Hematopoietic multipotent progenitor cell treated with erythropoietin and hydrocortisone succinate and interleukin-3 and kit ligand, for 6 days (in vitro differentiated cells): ENCODE measurements around the gene UGT2B10.
"Not testable (repeated sequence)": the region's sequence is repeated elsewhere in the genome, so short reads cannot be mapped to it uniquely, and the experiment has no call there.

ENCODE experiments used
- DNase-seq: peaks from one replicate; pipeline ENCODE4 v3.0.0-alpha.2; 2015

UGT2B10 gene

DNA sequence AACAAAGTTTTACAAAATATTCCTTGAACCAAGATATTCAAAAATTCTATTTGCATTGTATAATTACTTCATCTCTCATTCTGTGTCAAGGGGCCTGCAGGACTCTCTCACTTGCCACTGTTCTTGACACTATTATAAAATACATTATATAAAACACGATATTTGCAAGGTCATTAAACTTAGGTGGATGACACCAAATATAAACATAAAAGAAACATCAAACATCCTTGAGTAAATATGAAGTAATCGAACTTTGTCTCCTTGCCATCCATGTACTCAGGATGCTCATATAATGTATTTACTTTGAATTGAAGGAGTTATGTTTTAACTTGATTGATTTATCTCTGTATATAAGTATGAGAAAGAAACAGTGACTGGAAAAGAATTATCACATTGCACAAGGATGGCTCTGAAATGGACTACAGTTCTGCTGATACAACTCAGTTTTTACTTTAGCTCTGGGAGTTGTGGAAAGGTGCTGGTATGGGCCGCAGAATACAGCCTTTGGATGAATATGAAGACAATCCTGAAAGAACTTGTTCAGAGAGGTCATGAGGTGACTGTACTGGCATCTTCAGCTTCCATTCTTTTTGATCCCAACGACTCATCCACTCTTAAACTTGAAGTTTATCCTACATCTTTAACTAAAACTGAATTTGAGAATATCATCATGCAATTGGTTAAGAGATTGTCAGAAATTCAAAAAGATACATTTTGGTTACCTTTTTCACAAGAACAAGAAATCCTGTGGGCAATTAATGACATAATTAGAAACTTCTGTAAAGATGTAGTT, at the start of gene UGT2B10:
Gene UGT2B10, plus strand, starts transcription at position 378 of the 793 bp plus-strand sequence. Its CDS starts 26 bp downstream, at position 404.
- DNase-seq, result not testable (repeated sequence)

GRCh38 chr4:68771836-68772235, 44.0 kb upstream of the UGT2B10 start:
- DNase-seq, result not testable (repeated sequence)

- no peak for DNase-seq
Observed at GRCh38 chr4:68773699-68774098, 42.1 kb upstream of the UGT2B10 start.

DNA sequence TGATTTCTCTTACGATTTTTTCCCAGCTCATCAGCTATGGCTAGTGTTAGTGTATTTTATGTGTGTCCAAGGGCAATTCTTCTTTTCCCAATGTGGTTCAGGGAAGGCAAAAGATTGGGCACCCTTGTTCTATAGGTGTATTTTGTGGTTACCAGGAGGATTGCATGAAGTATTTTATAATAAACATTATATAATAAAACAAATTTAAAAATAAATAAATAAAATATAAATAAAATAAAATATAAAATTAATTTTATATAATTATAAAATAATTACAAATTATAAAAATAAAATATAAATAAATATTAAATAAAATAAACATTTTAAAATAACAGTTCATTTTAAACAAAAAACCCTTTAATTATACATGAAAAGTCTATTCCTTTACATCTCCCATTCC, 35.6 kb upstream of the UGT2B10 start:
- DNase-seq, result no peak

- DNase-seq, result no peak
Observed at GRCh38 chr4:68797048-68797447, 18.7 kb upstream of the UGT2B10 start.

DNA sequence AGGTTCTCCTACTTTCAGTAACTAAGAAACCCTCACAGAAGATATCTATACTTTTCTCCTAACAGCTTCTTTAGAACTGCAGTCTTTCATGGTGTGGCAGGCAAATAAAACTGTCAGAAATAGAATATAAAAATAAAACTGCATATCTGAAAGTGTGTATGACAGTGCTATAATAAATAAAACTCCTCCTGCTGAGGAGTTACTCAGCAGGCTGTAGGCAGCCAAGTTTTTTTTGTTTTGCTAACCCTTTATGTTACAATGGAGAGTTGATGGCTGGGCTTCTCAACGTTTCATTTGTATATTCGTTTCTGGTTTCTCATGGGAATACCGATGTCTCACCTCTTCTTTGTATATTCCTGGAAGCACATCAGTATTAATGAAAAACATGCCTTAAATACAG, 18.2 kb upstream of the UGT2B10 start:
- DNase-seq, result no peak

- no peak for DNase-seq
Observed at GRCh38 chr4:68803013-68803412, 12.8 kb upstream of the UGT2B10 start.

DNA sequence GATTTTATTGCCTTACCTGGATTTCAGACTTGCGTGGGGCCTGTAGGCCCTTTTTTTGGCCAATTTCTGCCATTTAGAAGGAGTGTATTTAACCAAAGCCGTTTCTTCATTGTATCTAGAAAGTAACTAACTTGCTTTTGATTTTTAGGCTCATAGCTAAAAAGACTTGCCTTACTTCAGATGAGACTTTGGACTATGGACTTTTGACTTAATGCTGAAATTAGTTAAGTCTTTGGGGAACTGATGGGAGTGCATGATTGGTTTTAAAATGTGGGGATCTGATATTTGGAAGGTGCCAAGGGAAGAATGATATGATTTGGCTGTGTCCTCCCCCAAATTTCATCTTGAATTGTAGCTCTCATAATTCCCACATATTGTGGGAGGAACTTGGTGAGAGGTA, 7.7 kb upstream of the UGT2B10 start:
- no peak for DNase-seq

GRCh38 chr4:68810919-68811318, 4.9 kb upstream of the UGT2B10 start:
- DNase-seq, result no peak

DNA sequence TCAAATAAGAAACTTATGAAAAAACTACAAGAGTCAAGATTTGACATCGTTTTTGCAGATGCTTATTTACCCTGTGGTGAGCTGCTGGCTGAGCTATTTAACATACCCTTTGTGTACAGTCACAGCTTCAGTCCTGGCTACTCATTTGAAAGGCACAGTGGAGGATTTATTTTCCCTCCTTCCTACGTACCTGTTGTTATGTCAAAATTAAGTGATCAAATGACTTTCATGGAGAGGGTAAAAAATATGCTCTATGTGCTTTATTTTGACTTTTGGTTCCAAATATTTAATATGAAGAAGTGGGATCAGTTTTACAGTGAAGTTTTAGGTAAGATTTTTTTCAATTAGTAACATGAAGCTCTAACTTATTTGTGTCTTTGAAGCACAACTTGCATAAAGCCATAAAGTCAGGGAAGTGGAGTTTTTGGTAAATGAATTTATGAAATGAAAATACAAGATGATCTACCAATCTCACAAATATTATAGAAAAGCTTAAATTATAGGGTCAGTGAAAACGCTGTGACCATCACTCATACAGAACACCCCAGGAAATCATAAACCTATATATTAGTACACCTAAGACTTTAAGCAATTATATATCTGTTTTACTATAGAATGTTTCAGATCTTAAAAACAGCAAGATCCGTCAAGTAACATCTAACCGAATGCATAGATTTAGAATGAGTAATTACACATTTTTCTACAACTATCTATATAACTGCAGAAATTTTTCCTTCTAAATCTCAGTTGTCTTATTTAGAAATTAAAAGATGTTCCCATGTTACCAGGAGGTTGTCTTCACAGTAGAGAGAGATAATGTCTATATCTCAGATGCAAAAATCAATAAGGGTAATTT, 844 bp downstream of the UGT2B10 start:
- not testable (repeated sequence) for DNase-seq

- DNase-seq, result no peak
Observed at GRCh38 chr4:68817386-68817785, 1.6 kb downstream of the UGT2B10 start.

DNA sequence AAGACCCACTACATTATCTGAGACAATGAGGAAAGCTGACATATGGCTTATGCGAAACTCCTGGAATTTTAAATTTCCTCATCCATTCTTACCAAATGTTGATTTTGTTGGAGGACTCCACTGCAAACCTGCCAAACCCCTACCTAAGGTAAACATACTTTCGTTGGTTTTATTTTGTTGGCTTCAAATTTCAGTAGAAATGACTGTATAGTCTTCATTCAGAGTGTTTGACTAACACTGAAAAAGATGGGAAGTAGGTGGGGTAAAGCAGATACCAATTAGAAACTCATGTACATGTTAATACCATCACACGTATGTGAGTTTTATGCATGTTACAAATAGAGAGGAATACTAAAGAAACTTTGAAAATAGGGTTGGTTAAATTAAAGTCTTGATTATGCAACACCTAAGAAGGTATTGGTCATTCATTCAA, 2.3 kb downstream of the UGT2B10 start:
- DNase-seq, result not testable (repeated sequence)

- no peak for DNase-seq
Observed at GRCh38 chr4:68831642-68832041, 15.8 kb downstream of the UGT2B10 start.

DNA sequence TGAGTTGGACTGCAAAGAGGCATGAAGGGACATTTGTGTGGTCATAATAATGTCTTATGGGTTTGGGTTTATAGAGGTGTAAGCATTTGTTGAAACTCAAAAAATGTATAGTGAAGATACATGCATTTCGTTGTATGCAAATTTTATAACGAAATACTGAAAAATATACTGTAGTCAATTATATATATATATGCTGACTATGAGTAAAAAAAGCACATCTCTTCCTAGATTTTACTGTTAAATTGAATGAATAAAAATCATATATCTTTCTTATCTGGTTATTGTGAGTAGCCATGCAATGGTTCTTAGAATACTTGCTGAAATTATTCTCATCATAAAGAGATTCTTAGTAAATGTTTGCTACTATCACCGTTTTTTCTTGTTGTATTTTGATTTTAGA, 34.5 kb downstream of the UGT2B10 start:
- DNase-seq, result no peak

GRCh38 chr4:68855771-68856170, 40.0 kb downstream of the UGT2B10 start:
- DNase-seq, result no peak

DNA sequence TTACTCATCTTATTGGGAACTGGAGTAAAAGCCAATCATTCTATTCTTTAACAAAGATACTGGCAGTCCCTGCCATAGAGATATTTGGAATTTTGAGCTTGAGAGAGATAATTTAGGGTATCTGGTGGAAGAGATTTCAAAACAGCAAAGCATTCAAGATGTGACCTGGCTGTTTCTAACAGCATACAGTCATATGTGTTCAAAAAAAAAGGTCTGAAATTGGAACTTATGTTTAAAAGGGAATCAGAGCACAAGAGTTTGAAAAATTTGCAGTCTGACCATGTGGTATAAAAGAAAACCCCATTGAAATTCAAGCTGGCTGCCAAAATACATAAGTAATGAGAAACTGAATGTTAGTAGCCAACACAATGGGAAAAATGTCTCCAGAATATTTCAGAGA, 42.2 kb downstream of the UGT2B10 start:
- DNase-seq, result no peak

GRCh38 chr4:68859655-68860054, 43.9 kb downstream of the UGT2B10 start:
- no peak for DNase-seq

DNA sequence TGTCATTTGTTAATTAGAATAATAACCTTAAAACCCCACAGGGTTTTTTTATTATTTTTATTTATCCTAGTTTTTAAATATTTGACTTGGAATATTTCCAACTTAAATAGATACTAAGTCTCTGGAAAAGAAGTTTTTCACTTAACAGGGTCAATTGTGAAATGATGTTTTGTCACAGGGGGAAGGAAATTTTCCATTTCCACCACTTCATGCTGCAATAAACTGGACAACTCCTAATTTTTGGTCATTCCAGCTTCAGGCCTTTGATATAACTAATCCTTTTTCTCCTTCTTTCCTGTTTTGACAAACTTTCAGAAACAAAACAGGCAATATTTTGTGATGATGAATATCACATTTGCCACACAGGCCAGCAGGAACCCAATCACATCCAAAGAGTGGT, 45.3 kb downstream of the UGT2B10 start:
- DNase-seq, result no peak

DNA sequence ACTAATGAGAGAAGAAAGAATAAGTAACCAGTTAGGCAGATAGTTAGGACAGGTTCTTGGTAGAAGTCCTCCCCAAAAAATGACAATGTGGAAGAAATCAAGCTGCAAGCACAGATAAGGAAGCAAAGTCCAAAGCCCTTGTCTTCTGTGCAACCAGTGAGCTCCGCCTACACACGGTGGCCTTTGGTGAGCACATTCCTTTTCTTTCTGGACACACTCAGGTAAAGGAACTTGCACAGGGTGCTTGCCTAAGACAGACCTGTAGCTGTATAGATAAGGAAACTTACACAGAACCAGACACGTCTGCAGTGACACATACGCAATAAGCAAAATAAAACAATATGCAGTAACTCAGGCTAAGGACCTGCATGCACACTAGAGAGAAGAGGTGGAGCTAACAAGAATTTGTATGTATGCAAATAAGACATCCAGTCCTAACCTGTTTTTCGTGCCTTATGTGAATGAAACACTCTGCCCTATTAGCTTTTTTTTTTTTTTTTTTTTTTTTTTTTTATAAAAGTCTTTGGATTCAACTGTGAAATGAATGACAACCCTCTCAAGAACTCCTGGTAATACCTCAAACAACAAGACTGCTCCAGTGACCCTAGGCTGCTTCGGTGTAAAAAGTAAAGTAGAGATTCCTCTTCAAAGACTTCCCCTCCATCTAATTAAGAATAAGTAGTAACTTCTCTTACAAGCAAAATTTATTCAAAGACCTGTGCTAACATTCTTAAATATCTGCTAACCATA, 48.8 kb downstream of the UGT2B10 start:
- DNase-seq, result peak; percentile 43

DNA sequence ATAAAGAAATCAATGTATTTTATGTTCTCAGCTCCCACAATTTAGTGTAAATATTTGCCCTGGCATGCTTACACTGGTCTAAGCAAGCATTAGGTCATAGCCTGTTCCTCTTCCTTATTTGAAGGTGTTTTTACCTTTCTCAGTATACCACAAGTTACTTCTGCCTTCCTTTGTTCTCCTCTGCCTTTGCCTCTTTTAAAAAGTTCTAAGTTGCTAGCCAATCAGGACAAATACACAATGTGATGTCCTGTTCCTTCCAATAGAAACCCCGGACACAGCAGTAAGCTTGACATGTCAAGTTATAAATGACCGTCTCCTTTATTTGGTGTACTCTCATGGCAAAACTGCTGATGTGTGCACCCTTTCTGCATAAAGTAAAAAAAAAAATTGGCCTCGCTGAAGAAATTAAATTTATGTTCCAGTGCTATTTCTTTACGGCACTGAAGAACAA, 49.4 kb downstream of the UGT2B10 start:
- no peak for DNase-seq

GRCh38 chr4:68865760-68866159, 50.0 kb downstream of the UGT2B10 start:
- DNase-seq, result no peak

DNA sequence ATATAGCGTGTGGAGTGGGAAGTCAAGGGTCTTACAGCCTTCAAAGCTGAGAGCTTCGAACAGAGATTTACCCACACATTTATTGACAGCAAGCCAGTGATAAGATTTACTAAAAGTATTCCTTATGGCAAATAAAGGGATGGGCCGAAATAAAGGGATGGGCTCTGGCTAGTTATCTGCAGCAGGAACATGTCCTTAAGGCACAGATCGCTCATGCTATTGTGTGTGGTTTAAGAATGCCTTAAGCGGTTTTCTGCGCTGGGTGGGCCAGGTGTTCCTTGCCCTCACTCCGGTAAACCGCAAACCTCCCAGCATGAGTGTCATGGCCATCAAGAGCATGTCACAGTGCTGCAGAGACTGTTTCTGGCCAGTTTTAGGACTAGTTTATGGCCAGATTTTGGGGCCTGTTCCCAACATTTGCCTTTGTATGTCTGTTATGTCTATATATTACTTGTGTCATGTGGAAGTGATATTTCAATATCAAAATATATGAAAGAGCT, 53.5 kb downstream of the UGT2B10 start:
- no peak for DNase-seq
